ENCODE data around the gene ASCL4. TPM values are rescaled to one million over a fixed set of nuclear protein-coding genes. Genes with fewer than 3 reads are reported as not detected.

ASCL4 gene
- total RNA-seq, 4 donors from 2014 or later, result not detected

- WGBS, 2 donors (ENCODE audit: low coverage in 1 of 2), result 70% methylated on average over 2 of the region's 2 CpGs; no CpG with 5 or more reads in 1 of the 2 donors
- H3K27me3 ChIP-seq, result peaks cover 25% of the 10 kb centered on the region
- no peak overlapping the region for H3K4me3 ChIP-seq
- no peaks in the 10 kb centered on the region for H3K9me3 ChIP-seq
- TF ChIP-seq POLR2AphosphoS5 (IDR thresholded peaks at IDR 0.05), result no peak
- no peak for TF ChIP-seq POLR2A (IDR thresholded peaks at IDR 0.05)
- TF ChIP-seq, protein P1, sequence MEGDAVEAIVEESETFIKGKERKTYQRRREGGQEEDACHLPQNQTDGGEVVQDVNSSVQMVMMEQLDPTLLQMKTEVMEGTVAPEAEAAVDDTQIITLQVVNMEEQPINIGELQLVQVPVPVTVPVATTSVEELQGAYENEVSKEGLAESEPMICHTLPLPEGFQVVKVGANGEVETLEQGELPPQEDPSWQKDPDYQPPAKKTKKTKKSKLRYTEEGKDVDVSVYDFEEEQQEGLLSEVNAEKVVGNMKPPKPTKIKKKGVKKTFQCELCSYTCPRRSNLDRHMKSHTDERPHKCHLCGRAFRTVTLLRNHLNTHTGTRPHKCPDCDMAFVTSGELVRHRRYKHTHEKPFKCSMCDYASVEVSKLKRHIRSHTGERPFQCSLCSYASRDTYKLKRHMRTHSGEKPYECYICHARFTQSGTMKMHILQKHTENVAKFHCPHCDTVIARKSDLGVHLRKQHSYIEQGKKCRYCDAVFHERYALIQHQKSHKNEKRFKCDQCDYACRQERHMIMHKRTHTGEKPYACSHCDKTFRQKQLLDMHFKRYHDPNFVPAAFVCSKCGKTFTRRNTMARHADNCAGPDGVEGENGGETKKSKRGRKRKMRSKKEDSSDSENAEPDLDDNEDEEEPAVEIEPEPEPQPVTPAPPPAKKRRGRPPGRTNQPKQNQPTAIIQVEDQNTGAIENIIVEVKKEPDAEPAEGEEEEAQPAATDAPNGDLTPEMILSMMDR (IDR thresholded peaks at IDR 0.05), result no peak
- no peak for TF ChIP-seq EP300 (IDR thresholded peaks at IDR 0.05)
- H3K4me1 ChIP-seq, result no peaks in the 10 kb centered on the region
- H3K27ac ChIP-seq, result no peak overlapping the region
- ATAC-seq, result no peak
- no peaks in the 10 kb centered on the region for H3K36me3 ChIP-seq
Observed at GRCh38 chr12:107782067-107782466, 7.6 kb downstream of the ASCL4 start.

DNA sequence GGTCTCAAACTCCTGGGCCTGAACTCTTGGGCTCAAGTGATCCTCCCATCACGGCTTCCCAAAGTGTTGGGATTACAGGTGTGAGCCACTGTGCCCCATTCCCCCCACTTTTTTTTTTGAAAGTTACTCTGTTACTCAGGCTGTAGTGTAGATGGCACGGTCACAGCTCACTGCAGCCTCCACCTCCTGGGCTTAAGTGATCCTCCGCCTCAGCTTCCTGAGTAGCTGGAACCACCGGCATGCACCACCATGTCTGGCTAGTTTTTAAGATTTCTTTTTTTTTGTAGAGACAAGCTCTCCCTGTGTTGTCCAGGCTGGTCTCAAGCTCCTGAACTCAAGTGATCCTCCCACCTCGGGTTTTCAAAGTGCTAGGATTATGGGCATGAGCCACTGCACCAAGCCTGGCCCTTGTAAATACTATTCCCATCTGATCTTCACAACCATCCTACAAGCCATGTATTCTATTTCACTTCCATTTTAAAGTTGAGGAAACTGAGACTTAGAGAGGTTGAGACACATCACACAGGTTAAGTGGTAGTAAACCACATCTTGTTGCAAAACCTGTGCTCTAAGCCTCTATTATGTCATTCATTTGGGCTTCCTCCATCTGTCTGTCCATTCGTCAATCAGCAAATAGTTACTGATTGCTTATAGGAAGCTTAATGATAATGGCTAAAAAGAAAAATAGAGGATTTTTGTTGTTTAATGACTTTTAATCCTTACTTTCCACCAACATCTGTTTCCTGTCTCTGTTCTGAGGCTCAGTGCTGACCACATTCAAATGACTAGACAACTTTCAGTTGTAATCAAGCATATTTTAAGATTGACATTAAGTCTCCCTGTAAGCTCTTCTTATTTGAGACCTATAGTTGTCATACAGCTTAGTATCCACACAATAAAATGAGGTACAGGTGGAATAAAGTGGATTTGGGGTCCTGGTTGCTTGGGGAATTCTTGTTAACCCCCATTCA lies 9.2 kb downstream of the ASCL4 start:
- no peak overlapping the region for H3K27ac ChIP-seq
- no peak overlapping the region for H3K4me3 ChIP-seq
- TF ChIP-seq EP300 (IDR thresholded peaks at IDR 0.05) (no peak), POLR2AphosphoS5 (IDR thresholded peaks at IDR 0.05) (no peak), POLR2A (IDR thresholded peaks at IDR 0.05) (no peak)
- TF ChIP-seq, protein P1 (IDR thresholded peaks at IDR 0.05), result no peak
- H3K36me3 ChIP-seq, result no peaks in the 10 kb centered on the region
- H3K4me1 ChIP-seq, result no peaks in the 10 kb centered on the region
- no peaks in the 10 kb centered on the region for H3K9me3 ChIP-seq
- H3K27me3 ChIP-seq, result peaks cover 12% of the 10 kb centered on the region
- ATAC-seq, result no peak
- WGBS, 2 donors (ENCODE audit: low coverage in 1 of 2), result 76 to 79% methylated on average over 2 to 5 of the region's 6 CpGs

DNA sequence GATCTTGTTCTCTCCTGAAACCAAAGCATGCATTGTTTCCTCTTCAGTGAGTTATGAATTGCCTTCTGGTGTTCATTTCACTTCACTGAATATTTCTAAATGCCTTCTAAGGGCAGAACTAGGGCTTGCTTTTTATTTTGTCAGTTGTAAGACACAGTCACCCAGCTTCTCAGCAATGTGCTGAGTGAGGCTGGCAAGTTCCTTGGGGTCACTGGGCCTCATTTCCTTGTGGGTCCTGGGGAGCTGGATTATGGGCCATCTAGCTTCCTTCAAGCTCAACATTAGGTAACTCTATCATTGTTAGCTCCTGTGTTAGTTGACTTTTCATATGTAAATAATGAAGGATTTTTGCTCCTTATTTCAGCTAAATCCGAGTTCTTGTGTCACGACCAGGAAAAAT lies 13.8 kb downstream of the ASCL4 start:
- ATAC-seq, result no peak
- TF ChIP-seq POLR2AphosphoS5 (IDR thresholded peaks at IDR 0.05) (no peak), POLR2A (IDR thresholded peaks at IDR 0.05) (no peak), EP300 (IDR thresholded peaks at IDR 0.05) (no peak)
- TF ChIP-seq, protein P1 (IDR thresholded peaks at IDR 0.05), result no peak
- Histone ChIP-seq H3K27ac (no peak overlapping the region), H3K36me3 (no peaks in the 10 kb centered on the region), H3K4me1 (no peaks in the 10 kb centered on the region), H3K27me3 (peaks cover 6% of the 10 kb centered on the region), H3K4me3 (no peak overlapping the region), H3K9me3 (no peaks in the 10 kb centered on the region)
- 69% methylated on average over 2 of the region's 2 CpGs; no CpG with 5 or more reads in 1 of the 2 donors for WGBS, 2 donors (ENCODE audit: low coverage in 1 of 2)

- TF ChIP-seq, protein P1 (IDR thresholded peaks at IDR 0.05), result no peak
- TF ChIP-seq POLR2AphosphoS5 (IDR thresholded peaks at IDR 0.05) (no peak), POLR2A (IDR thresholded peaks at IDR 0.05) (no peak), EP300 (IDR thresholded peaks at IDR 0.05) (no peak)
- WGBS, 2 donors (ENCODE audit: low coverage in 1 of 2), result 70 to 77% methylated on average over 8 to 15 of the region's 17 CpGs
- Histone ChIP-seq H3K9me3 (no peaks in the 10 kb centered on the region), H3K4me1 (no peaks in the 10 kb centered on the region), H3K36me3 (no peaks in the 10 kb centered on the region), H3K27me3 (peaks cover 12% of the 10 kb centered on the region), H3K27ac (no peak overlapping the region), H3K4me3 (no peak overlapping the region)
- no peak for ATAC-seq
Observed at GRCh38 chr12:107788690-107789458, 14.4 kb downstream of the ASCL4 start.
